ENCODE data around the gene EPHB1.

EPHB1 gene

DNA sequence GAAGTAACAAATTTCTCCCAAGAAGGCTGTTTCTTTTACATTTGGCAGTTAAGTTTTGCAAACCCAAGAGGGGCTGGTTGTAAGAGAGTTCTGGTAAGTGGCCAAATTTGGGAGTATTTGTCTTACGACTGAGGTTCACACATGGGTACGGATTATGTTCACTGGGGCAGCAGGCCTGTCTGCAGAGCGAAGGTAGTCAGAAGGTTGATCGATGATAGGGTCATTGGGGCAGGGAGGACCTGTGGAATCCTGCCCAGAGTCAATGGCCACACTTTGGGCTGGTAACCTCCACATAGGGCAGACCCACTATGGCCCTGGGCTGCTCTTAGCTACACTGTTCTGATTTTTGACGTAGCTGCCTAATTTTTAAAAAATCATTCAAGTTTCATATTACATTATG, 368.6 kb downstream of the EPHB1 start:
- TF ChIP-seq TAF1 (IDR thresholded peaks at IDR 0.05; ENCODE audit: borderline replicate concordance, insufficient read depth, low read length): no peak
- TF ChIP-seq, protein P1, sequence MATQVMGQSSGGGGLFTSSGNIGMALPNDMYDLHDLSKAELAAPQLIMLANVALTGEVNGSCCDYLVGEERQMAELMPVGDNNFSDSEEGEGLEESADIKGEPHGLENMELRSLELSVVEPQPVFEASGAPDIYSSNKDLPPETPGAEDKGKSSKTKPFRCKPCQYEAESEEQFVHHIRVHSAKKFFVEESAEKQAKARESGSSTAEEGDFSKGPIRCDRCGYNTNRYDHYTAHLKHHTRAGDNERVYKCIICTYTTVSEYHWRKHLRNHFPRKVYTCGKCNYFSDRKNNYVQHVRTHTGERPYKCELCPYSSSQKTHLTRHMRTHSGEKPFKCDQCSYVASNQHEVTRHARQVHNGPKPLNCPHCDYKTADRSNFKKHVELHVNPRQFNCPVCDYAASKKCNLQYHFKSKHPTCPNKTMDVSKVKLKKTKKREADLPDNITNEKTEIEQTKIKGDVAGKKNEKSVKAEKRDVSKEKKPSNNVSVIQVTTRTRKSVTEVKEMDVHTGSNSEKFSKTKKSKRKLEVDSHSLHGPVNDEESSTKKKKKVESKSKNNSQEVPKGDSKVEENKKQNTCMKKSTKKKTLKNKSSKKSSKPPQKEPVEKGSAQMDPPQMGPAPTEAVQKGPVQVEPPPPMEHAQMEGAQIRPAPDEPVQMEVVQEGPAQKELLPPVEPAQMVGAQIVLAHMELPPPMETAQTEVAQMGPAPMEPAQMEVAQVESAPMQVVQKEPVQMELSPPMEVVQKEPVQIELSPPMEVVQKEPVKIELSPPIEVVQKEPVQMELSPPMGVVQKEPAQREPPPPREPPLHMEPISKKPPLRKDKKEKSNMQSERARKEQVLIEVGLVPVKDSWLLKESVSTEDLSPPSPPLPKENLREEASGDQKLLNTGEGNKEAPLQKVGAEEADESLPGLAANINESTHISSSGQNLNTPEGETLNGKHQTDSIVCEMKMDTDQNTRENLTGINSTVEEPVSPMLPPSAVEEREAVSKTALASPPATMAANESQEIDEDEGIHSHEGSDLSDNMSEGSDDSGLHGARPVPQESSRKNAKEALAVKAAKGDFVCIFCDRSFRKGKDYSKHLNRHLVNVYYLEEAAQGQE (IDR thresholded peaks at IDR 0.05; ENCODE audit: insufficient read depth in 1 of 2, low read depth in 2 of 2, low read length in 2 of 2): no peak
- no peak for TF ChIP-seq FOXP2 (optimal IDR thresholded peaks at IDR 0.05; ENCODE audit: borderline replicate concordance, extremely low read depth, extremely low read length, insufficient read depth)
- no peak for TF ChIP-seq SIN3A (IDR thresholded peaks at IDR 0.05; ENCODE audit: borderline replicate concordance, insufficient read depth, low read length)
- TF ChIP-seq POLR2AphosphoS5 (IDR thresholded peaks at IDR 0.05; ENCODE audit: low read depth, low read length): no peak

DNA sequence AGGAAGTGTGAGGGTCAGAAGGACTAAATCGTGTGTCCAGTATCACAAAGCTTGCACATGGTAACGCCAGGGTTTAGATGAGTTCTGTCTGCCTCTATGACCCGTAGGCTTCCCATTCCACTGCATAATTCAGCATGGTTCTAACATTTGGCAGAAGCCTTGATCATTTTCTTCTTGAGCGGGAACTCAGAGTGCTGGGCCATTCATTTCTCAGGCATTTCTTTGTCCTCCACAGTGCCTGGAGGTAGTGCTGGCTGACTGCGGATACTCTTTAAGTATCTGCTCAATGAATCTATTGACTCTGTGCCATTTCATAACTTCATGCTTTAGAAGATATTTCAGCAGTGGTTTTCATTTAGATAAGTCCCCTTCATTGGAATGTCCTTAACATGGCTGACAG, 370.2 kb downstream of the EPHB1 start:
- TF ChIP-seq TAF1 (IDR thresholded peaks at IDR 0.05; ENCODE audit: borderline replicate concordance, insufficient read depth, low read length): no peak
- TF ChIP-seq FOXP2 (optimal IDR thresholded peaks at IDR 0.05; ENCODE audit: borderline replicate concordance, extremely low read depth, extremely low read length, insufficient read depth): no peak
- TF ChIP-seq POLR2AphosphoS5 (IDR thresholded peaks at IDR 0.05; ENCODE audit: low read depth, low read length): no peak
- no peak for TF ChIP-seq SIN3A (IDR thresholded peaks at IDR 0.05; ENCODE audit: borderline replicate concordance, insufficient read depth, low read length)
- TF ChIP-seq, protein P1 (IDR thresholded peaks at IDR 0.05; ENCODE audit: insufficient read depth in 1 of 2, low read depth in 2 of 2, low read length in 2 of 2): no peak

DNA sequence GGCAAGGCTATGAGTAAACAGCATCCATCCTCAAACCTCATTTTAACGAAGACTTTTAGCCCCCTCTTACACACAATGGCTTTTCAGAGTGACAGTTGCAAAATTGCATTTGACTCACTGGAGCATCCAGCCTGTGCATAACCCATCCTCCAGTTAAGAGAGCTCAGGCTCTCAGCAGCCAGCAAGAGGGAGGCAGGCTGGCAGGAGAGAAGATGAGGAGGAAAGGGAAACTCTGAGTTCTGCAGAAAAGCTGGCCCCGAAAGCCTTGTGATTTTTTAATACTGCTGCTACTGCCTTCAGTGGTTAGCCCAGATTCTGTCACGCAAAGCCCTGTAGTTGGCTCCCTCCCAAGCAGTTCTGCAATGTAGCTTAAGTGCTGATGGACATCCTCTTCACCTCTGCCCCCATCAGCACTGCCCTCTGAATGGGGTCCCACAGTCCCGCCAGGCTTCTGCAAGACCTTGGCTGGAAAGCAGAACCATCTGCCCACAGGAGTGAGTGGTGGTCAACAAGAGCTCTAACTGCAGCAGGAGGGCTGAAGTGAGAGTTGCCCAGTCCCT, 371.3 kb downstream of the EPHB1 start:
- TF ChIP-seq SIN3A (IDR thresholded peaks at IDR 0.05; ENCODE audit: borderline replicate concordance, insufficient read depth, low read length): no peak
- TF ChIP-seq TAF1 (IDR thresholded peaks at IDR 0.05; ENCODE audit: borderline replicate concordance, insufficient read depth, low read length): no peak
- no peak for TF ChIP-seq POLR2AphosphoS5 (IDR thresholded peaks at IDR 0.05; ENCODE audit: low read depth, low read length)
- TF ChIP-seq FOXP2 (optimal IDR thresholded peaks at IDR 0.05; ENCODE audit: borderline replicate concordance, extremely low read depth, extremely low read length, insufficient read depth): no peak
- TF ChIP-seq, protein P1 (IDR thresholded peaks at IDR 0.05; ENCODE audit: insufficient read depth in 1 of 2, low read depth in 2 of 2, low read length in 2 of 2): no peak

DNA sequence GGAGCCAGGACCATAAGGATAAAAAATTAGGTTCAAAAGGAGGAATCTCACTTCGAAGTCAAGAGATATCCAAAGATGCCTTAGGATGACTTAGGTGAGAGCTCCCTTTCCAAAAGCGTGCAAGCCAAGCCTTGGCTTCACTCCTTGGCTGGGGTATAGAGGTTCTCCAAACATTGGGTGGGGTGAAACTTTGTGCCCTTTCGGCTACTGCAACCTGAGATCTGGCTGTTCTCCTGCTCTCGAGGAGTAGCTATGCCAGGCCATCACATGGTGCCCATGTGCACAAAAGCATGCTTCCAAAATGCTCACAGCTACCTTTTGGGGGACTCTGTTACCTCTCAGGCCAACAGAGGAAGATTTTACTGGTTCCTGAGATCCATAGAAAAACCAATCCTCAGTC, 373.8 kb downstream of the EPHB1 start:
- TF ChIP-seq, protein P1 (IDR thresholded peaks at IDR 0.05; ENCODE audit: insufficient read depth in 1 of 2, low read depth in 2 of 2, low read length in 2 of 2): no peak
- TF ChIP-seq POLR2AphosphoS5 (IDR thresholded peaks at IDR 0.05; ENCODE audit: low read depth, low read length) (no peak), TAF1 (IDR thresholded peaks at IDR 0.05; ENCODE audit: borderline replicate concordance, insufficient read depth, low read length) (no peak), SIN3A (IDR thresholded peaks at IDR 0.05; ENCODE audit: borderline replicate concordance, insufficient read depth, low read length) (no peak), FOXP2 (optimal IDR thresholded peaks at IDR 0.05; ENCODE audit: borderline replicate concordance, extremely low read depth, extremely low read length, insufficient read depth) (no peak)

Measured in PFSK-1 (cell line).